HG03108 (cell line): ENCODE results near the gene TTC38.
A peak's percentile ranks its signal among the peaks of the same experiment; 100 is the strongest.

Source experiments
- ATAC-seq: cut with Tn5 transposase; IDR thresholded peaks from one replicate; pipeline ENCODE4 v1.9.1; 2021; ENCODE audit warnings: moderate library complexity; ENCODE audit not compliant: unreplicated experiment

The TTC38 gene

DNA sequence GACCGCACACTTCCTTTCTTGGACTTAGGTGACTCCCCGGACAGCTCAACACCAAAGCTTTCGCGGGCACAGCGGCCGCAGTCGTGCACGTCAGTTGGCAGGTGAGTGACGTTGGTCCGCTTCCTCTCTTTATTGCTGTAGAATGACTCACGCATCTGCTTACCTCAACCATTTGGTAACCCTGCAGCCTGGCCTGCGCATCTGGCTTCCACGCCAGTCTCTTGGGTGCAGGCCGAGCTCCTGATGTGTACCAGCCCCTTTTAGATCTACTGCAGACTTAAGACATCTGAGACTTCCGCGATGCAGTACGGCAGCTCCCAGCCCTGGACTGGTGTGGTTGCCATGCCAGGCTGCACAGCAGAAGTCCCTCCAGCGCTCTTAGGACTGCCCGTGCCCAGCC is 55.4 kb downstream of the TTC38 start:
- ATAC-seq: no peak

DNA sequence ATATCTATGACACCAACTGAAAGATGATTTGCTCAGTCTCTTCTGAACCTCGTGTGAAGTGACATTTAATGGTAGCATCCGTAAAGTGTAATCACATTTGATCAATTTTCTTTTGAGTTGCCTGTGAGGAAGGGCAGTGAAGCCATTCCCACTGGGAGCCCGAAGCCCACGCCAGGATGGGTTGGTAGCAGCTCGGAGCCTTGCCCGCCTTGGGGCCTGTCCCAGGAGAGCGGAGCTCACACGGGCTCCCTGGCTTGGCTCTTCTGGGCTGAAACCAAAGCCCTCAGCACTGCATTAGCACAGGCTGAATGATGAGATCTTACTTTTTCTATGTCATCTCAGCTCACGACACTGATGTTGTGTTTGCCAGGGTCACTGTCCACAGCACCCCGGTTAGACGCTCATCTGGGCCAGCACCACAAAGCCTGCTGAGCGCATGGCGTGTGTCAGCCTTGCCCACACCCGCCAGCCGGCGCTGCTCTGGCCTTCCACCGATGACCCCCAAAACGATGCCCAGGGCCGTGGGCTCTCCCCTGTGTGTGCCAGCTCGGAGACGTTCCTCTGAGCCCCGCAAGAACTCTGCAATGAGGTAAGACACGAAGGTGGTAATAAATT is 58.4 kb downstream of the TTC38 start:
- no peak for ATAC-seq

DNA sequence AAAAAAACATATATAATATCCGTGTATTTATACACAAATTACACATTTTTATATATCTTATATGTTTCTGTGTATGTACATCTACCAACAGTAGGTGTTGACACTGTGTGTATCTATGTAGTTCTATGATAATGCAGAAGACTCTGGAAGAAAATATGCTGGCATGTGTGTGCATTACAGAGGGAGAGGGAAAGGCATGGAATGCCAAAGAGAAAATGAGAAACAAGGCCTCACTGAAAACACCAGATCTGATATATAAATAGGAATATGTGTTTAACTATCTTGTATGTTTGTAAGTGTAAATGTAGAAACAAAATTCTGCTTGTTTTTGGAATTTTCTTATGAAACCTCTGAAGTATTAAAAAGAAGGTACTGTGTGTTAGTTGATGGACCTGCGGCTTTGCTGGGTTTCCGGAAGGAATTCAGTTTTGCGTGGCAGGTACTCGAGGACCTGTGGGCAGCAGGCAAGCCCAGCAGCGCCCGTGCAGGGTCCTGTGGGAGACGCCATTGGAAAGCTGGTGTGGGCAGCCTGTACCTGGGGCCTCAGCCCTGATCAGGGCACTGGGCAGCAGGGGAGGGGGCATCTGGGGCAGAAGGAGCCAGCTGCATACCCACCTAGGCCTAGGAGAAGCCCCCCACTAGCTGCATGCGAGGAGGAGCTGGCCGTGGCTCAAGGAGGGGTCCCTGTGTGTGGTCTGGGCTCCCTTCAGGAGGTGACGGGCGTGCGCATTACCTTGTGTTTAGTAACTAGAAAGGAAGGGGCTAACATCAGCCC is 60.1 kb downstream of the TTC38 start:
- ATAC-seq: no peak

DNA sequence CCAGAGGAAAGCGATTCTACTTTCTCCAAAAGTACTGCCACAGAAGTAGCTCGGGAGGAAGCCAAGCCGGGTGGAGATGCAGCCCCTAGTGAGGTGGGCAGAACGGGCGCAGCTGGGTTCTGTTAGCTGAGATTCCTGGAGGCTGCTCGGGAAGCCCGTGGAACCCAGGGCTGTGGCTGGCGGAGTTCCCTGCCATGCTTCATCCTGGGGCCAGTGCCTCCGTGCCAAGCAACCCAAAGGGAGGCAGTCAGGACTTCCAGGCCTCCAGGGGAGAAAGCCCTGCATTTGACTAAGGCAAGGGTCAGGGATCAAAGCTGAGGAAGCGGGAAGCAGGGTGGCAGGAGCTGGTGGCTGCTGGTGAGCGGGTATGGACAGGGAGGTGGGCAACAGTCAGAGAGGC is 61.0 kb downstream of the TTC38 start:
- no peak for ATAC-seq

DNA sequence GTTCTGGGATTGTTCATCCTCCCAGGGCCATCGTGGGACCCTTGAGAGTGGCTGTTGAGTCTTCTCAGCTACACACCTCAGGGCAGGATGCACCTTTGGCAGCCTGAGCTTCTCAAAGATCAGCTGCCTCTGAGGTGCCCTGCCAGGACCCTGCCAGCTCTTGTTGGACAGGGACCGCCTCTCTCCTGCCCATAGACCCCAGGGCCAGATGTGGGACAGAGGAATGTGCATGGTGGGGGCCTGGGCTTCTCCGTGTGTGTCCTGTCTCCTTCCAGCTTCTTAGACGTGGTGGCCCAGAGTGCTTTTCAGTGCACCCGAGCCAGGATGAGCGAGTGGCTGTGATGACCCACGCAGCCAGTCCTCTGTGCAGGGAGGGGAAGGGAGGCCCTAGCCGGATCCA is 61.8 kb downstream of the TTC38 start:
- no peak for ATAC-seq

DNA sequence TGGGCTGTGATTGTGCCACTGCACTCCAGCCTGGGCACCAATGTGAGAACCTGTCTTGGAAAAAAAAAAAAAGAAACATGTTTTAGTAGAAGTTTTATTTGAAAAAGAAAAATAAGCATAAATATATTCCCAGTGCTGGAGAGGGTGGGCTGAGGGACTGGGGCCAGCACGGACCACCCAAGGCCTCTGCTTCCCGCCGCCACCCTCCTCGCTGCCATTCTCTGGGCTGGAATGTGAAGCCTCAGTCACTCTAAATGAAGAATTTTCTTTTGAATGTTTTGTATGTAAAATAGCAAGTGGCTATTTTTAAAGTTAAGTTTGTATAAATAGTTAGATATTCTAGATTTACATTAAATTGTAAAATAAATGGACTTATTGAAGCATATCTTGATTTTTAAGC is 62.6 kb downstream of the TTC38 start:
- no peak for ATAC-seq

DNA sequence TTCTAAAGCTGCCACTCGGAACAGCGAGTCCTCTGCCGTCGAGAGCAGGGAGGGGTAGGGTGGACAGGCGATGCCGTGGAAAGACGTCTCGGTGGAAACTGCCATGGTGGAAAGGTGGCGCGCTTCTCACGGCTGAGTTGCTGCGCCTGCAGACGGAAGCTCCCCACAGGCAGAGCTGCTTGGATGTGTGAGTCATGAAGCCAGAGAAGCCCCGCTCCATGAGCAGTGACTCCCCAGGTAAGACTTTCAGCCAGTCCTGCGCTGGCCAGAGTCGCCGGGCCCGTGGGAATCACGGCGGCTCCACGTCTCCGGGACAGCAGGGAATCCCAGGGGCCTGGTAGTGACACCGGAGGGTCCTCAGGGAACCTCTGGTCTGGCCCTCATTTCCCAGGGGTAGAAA is 63.7 kb downstream of the TTC38 start:
- ATAC-seq: no peak

DNA sequence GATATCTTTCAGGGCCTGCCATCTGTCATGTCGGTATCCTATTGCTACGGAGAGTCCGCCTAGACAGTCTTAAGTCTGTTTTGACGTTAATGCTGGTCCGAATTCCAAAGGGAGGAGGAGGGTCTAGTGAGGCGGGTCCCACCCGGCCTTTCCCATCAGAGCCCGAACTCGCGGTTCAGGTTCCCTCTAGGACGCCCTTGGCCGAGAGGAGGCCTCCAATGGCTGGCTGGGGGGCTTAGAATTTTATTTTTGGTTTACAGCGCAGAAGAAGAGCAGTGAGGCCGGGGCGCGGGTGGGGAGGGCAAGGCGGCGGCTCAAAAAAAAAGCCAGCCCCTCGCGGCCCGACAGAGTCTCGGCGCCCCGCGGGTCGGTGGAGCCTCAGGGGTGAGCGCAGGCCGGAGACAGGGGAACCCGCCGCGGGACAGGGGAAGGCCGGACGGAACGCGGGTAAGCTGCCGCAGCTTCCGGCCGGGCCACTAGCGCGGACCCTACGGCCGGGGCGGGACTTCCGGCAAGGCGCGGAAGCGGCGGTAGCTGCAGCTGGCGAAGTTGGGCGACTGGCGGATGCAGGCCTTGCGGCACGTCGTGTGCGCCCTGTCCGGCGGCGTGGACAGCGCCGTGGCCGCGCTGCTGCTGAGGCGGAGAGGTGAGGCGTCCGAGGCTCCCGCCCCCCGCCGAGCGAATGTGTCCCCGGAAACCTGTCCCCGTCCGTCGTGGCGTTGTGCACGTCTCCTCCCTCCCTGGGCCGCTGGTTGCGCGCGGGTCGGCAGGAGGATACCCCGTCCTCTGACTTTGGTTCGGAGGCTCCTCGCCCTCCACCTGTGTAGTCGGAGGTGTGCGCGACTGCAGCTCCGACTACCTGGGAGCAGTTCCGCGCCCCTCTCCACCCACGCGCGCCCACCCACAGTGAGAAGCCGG is 67.7 kb downstream of the TTC38 start, which contains the start of gene TRMU:
Gene TRMU (plus strand): TSS at position 514 of the 918 bp plus-strand sequence. CDS start 51 bp downstream, at position 565.
- ATAC-seq: peak; percentile 79

DNA sequence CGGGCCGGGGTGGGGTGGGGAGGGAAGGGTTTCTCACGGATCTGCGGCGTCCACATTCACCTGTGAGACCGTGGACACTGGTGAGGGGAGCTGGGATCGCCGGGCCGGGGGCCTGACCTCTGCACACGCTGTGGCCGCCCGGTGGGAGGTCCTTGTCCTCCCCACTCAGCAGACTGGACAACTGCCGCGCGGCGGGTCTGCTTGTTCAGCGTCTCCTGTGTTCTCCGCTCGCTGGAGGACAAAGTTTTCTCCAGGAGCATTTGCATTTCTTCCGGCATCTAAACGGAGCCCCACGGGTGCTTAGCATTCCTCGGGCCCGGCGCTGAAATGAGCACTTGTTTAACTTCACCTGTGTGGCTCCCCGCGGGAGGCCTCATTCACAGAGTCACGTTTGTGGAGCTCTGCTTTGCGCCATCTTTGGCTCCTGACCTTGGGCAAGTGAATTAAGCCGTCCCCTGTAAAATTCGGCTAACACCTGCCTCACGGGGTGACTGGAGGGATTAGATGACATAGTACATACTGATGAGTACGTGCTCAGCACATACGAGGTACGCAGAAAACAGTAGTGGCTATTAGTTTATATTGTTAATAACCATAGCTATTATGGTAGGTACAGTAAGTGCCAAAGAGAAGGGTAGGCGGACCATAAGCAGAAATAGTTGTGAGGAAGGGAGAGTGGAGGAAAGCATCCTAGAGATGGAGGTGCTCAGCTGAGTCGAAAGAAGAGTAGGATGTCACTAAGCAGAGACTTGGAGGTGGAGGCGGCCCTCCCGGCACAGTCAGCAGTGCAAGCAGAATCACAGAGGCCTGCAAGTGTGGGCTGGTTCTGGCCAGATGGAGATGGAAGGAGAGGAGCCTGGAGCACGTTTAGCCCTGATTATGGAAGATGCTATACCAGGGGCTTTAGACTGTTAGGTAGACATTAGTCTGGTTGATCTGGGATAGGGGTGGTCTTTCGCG is 68.6 kb downstream of the TTC38 start:
- ATAC-seq: no peak

DNA sequence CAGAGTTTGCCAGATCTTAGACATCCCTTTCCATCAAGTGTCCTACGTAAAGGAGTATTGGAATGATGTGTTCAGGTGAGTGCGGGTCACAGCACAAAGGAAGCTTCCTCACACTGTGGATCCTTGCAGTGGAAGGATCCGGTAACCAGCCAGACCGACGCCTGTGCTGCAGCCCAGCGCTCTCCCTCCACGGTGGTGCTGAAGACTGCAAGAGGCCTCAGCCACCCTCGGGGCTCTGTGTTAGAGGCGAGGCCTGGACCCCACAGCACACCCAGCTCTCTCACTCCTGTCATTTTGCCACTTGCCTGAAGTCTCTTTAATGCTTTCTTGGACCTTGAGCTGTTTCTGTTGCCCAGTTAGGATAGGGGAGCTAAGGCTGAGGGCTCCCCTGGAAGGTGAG is 70.1 kb downstream of the TTC38 start:
- ATAC-seq: no peak

DNA sequence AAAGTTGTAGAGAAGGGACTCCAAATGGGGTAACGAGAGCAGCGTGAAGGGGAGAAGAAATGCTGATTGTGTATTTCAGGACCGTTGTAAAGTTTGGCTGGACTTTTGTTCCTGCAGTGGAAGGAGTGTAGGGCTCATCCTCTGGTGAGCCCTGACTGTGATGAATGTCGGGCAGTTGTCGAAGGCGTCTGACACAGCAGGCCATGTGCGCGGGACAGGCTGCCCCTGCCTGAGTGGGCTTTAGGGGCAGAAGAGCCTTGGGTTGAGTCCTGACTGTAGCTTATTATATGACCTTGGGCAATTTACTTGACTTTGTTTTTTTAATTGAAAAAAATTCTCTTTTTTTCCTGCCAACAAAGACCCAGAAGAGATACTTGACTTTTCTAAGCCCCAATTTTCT is 70.8 kb downstream of the TTC38 start:
- no peak for ATAC-seq

DNA sequence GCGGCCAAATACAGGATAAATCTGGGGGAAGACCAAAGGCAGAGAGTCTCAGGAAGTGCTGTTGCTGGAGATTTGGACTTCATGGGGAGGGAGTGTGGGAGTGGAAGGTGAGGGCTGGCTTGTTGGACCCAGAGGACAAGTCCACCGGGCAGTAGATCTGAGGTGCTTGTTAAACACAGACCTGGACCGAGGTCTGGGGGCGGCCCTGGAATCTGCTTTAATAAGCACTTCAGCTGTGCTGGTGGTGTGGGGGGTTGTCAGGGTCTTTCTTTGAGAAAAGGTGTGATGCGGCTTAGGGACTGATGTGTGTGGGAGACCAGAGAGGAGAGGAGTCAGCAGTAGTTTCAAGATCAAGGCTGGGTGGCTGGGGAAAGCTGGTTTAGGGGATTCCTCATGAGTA is 72.1 kb downstream of the TTC38 start:
- ATAC-seq: no peak

DNA sequence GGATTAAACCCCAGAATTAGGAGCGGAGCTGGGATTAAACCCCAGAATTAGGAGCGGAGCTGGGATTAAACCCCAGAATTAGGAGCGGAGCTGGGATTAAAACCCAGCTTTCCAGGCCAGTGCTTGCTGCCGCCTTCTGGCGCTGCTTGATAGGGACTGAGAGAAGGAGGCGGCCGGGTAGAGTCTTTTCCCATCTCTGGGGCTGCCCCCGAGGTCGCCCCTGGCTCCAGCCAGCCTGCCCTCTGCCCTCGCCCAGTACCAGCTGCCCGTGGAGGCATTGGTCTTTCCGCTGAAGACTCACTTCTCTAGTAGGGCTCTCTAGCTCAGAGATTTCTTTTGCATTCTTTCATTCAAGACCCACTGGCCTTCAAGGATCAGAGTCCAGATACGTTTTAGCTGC is 72.9 kb downstream of the TTC38 start:
- ATAC-seq: no peak
